Thyroid gland (tissue), 4 donors: ENCODE data around the gene STAG2. TPM values are rescaled to one million over a fixed set of nuclear protein-coding genes. Genes with fewer than 3 reads are reported as not detected.

Source experiments
- DNase-seq, 2 donors: peaks; one replicate each; pipeline ENCODE4 v3.0.0-alpha.2; 2019
- H3K27ac ChIP-seq, 3 donors: fragments of 200-600 bp; sonication (generic); 1 replicate in 2 of 3; 2 replicates in 1 of 3; pipeline ENCODE4 v1.5.1; 2016 to 2019; ENCODE audit warnings: mild to moderate bottlenecking in 1 of 3, moderate library complexity in 1 of 3
- H3K27me3 ChIP-seq: fragments of 200-600 bp; sonication (generic); one replicate; pipeline ENCODE4 v1.5.1; 2019
- H3K36me3 ChIP-seq, 2 donors: fragments of 200-600 bp; sonication (generic); one replicate each; pipeline ENCODE4 v1.5.1; 2016 to 2019
- H3K4me1 ChIP-seq, 2 donors: fragments of 200-600 bp; sonication (generic); one replicate each; pipeline ENCODE4 v1.5.1; 2017 to 2019
- H3K4me3 ChIP-seq, 3 donors: fragments of 200-600 bp; sonication (generic); replicated peaks in 1 of 3; 1 replicate in 2 of 3; 2 replicates in 1 of 3; pipeline ENCODE4 v1.5.1; 2016; ENCODE audit warnings: mild to moderate bottlenecking in 1 of 3
- H3K9me3 ChIP-seq: fragments of 200-600 bp; sonication (generic); one replicate; pipeline ENCODE4 v1.5.1; 2017
- POLR2A ChIP-seq, 2 donors: fragments of 450-650 bp; IDR thresholded peaks; one replicate each; pipeline ENCODE4 v1.6.1; 2017; ENCODE audit warnings: antibody characterized with exemption in 2 of 2, mild to moderate bottlenecking in 2 of 2, moderate library complexity in 1 of 2
- WGBS, 2 donors: methylation state at CpG; one replicate each; pipeline ENCODE4 v1.1.5; 2017; 5-methylcytosine and 5-hydroxymethylcytosine counted together
- intact Hi-C: fragments of 100-400 bp; cut with DNase I; formaldehyde crosslinking; loops from one replicate; pipeline ENCODE4 v1.15.1; 2023
- total RNA-seq, 4 donors: library from RNA; depleted of rRNA; stranded (reverse); fragments of >200 nt; gene quantifications; one replicate each; pipeline ENCODE4 v1.2.3, GENCODE V29; 2016
- TF ChIP-seq, protein P1 (sequence below), 6 experiments: fragments of 200-600 bp in 3 of 6; fragments of 450-650 bp in 3 of 6; sonication (generic) in 3 of 6; IDR thresholded peaks; one replicate each; pipeline ENCODE4 v1.5.1; 2016 to 2019; ENCODE audit warnings: antibody characterized with exemption in 6 of 6, mild to moderate bottlenecking in 2 of 6, inconsistent platforms in 1 of 6, moderate library complexity in 1 of 6

STAG2 gene
- total RNA-seq, 4 donors from 2014 or later = 88.0 to 108 (median 104) TPM

DNA sequence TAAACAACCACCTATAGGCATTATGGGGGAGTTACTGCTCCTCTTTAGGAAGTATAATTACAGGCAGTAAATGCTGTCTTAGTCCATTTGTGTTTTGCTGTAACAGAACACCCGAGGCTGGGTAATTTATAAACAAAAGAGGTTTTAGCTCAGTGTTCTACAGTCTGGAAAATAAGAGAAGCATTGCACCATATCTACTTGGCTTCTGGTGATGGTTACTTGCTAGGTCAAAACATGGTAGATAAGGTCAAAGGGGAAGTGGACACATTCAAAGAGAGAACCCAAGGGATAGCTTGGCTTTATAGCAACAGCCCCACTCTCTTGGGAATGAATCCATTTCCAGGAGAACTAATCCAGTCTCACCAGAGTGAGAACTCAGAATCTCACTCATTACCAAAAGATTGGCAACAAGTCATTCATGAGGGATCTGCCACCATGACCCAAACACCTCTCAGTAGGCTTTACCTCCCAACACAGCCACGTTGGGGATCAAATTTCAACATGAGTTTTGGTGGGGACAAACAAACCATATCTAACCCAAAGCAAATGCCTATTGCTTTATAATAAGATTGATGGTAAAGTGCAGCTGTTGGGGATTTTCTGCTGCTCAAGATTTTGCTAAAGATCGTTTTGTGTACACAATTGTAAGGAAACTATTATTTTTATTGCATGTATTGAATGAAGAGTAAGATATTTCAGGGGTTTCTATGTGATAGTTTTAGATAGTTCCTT lies 32.6 kb downstream of the STAG2 start:
- Histone ChIP-seq H3K4me1 (no peaks in the 10 kb centered on the region), H3K27ac (no peak overlapping the region), H3K27me3 (no peaks in the 10 kb centered on the region), H3K4me3 (no peak overlapping the region), H3K9me3 (no peaks in the 10 kb centered on the region), H3K36me3 (no peaks in the 10 kb centered on the region)
- intact Hi-C loops = no loop called here
- 51 to 53% methylated on average over 3 of the region's 3 CpGs for WGBS, 2 donors
- no peak for DNase-seq
- no peak for TF ChIP-seq POLR2A (IDR thresholded peaks at IDR 0.05)
- TF ChIP-seq, protein P1, sequence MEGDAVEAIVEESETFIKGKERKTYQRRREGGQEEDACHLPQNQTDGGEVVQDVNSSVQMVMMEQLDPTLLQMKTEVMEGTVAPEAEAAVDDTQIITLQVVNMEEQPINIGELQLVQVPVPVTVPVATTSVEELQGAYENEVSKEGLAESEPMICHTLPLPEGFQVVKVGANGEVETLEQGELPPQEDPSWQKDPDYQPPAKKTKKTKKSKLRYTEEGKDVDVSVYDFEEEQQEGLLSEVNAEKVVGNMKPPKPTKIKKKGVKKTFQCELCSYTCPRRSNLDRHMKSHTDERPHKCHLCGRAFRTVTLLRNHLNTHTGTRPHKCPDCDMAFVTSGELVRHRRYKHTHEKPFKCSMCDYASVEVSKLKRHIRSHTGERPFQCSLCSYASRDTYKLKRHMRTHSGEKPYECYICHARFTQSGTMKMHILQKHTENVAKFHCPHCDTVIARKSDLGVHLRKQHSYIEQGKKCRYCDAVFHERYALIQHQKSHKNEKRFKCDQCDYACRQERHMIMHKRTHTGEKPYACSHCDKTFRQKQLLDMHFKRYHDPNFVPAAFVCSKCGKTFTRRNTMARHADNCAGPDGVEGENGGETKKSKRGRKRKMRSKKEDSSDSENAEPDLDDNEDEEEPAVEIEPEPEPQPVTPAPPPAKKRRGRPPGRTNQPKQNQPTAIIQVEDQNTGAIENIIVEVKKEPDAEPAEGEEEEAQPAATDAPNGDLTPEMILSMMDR (IDR thresholded peaks at IDR 0.05) = no peak

DNA sequence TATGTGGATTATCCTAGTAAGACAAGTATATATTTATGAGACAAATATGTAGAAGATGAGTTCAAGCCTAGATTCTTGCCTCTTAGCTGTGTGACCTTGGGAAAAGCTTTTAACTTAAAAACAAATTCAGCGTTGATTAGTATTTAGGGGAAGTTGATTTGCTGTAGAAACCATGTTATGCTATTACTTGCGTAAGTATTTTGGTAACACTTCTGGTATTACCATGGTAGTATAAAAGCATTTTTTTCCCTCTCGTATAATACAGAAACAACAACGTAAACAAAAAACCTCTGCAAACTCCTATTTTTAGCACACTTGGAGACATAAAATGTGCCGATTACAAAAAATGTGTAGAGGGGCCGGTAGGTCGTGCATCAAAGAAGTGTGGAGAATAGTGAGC lies 33.2 kb downstream of the STAG2 start:
- WGBS, 2 donors = 84 to 85% methylated on average over 7 of the region's 7 CpGs
- intact Hi-C loops = no loop called here
- DNase-seq = no peak

DNA sequence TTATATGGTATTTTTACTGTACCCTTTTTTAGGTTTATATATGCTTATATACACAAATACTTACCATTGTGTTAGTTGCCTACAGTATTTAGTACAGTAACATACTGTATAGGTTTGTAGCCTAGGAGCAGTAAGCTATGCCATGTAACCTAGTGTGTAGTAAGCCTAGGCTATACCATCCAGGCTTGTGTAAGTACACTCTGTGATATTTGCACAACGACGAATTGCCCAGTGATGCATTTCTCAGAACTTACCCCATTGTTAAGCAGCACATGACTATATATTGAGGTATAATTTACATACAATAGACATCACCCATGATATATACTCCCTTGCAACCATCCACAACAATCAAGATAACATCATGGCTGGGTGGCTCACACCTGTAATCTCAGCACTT lies 40.1 kb downstream of the STAG2 start:
- WGBS, 2 donors = 82 to 95% methylated on average over 2 of the region's 2 CpGs
- intact Hi-C loops = no loop called here
- H3K27ac ChIP-seq = no peak overlapping the region

More for the DNA sequence above, 33.2 kb downstream of the STAG2 start:
- H3K27me3 ChIP-seq = no peaks in the 10 kb centered on the region
- TF ChIP-seq, protein P1 (IDR thresholded peaks at IDR 0.05) = no peak
- TF ChIP-seq POLR2A (IDR thresholded peaks at IDR 0.05) = no peak
- no peak overlapping the region for H3K4me3 ChIP-seq
- H3K4me1 ChIP-seq = no peaks in the 10 kb centered on the region
- no peak overlapping the region for H3K27ac ChIP-seq
- no peaks in the 10 kb centered on the region for H3K9me3 ChIP-seq
- no peaks in the 10 kb centered on the region for H3K36me3 ChIP-seq

DNA sequence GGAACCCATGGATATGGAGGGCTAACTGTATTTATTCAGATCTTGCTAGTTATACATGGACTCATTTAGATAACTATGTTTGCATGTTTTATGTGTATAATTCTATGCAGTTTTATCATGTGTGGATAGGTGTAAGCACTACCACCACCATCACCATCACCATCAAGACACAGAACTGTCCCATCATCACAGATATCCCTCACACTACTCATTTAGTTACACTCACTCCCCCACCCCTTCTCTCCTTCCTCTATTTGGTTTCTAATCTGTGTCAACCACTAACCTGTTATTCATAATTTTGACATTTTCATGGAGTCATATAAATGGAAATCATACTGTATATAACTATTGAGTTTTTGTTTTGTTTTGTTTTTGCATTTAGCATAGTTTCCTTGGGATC lies 43.7 kb downstream of the STAG2 start:
- no peaks in the 10 kb centered on the region for H3K4me1 ChIP-seq
- no peaks in the 10 kb centered on the region for H3K9me3 ChIP-seq
- intact Hi-C loops = no loop called here
- no peak for TF ChIP-seq POLR2A (IDR thresholded peaks at IDR 0.05)
- TF ChIP-seq, protein P1 (IDR thresholded peaks at IDR 0.05) = no peak
- no peak overlapping the region for H3K4me3 ChIP-seq
- no peak for DNase-seq
- H3K36me3 ChIP-seq = no peaks in the 10 kb centered on the region
- no peaks in the 10 kb centered on the region for H3K27me3 ChIP-seq
- no peak overlapping the region for H3K27ac ChIP-seq

More for the DNA sequence above, 40.1 kb downstream of the STAG2 start:
- Histone ChIP-seq H3K27me3 (no peaks in the 10 kb centered on the region), H3K4me1 (no peaks in the 10 kb centered on the region), H3K9me3 (no peaks in the 10 kb centered on the region), H3K36me3 (no peaks in the 10 kb centered on the region), H3K4me3 (no peak overlapping the region)
- TF ChIP-seq, protein P1 (IDR thresholded peaks at IDR 0.05) = no peak
- TF ChIP-seq POLR2A (IDR thresholded peaks at IDR 0.05) = no peak
- no peak for DNase-seq

DNA sequence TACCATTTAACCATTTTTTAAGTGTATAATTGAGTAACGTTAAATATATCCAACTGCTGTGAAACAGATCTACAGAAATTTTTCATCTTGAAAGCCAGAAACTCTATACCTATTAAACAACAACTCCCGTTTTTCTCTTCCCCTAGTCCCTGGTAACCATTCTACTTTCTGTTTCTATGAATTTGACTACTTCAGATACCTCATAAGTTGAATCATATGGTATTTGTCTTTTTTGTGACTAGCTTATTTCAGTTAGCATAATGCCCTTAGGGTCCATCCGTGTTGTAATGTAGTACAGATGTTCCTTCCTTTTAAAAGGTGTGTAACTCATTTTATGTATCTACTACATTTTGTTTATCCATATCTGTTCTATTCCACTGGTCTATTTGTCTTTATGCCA lies 48.7 kb downstream of the STAG2 start:
- intact Hi-C loops = no loop called here
- TF ChIP-seq, protein P1 (IDR thresholded peaks at IDR 0.05) = no peak
- TF ChIP-seq POLR2A (IDR thresholded peaks at IDR 0.05) = no peak
- no peaks in the 10 kb centered on the region for H3K9me3 ChIP-seq
- no peaks in the 10 kb centered on the region for H3K27me3 ChIP-seq
- no peaks in the 10 kb centered on the region for H3K36me3 ChIP-seq
- H3K27ac ChIP-seq = no peak overlapping the region
- no peak for DNase-seq
- no peak overlapping the region for H3K4me3 ChIP-seq
- H3K4me1 ChIP-seq = no peaks in the 10 kb centered on the region
- 87 to 99% methylated on average over 3 of the region's 3 CpGs for WGBS, 2 donors
